Dermis blood vessel endothelial cell (primary cell): ENCODE results near the gene ARL6IP1. TPM values are rescaled to one million over a fixed set of nuclear protein-coding genes. Genes with fewer than 3 reads are reported as not detected.
"Not testable (repeated sequence)": the region's sequence is repeated elsewhere in the genome, so short reads cannot be mapped to it uniquely, and the experiment has no call there.

ENCODE experiments used
- DNase-seq: peaks from one replicate; pipeline ENCODE4 v3.0.0; 2010
- total RNA-seq: library from RNA; depleted of rRNA; stranded (reverse); fragments of >200 nt; gene quantifications from 2 replicates; pipeline ENCODE4 v1.2.3, GENCODE V29; 2014

The ARL6IP1 gene
- total RNA-seq, 1 donor from 2014 or later, result 1,035 TPM

- not testable (repeated sequence) for DNase-seq
These were observed 43.2 kb downstream of the ARL6IP1 start for GRCh38 chr16:18757960-18758660.

- not testable (repeated sequence) for DNase-seq
These were observed 44.7 kb downstream of the ARL6IP1 start for GRCh38 chr16:18756639-18757038.

- not testable (repeated sequence) for DNase-seq
These were observed 58.5 kb downstream of the ARL6IP1 start for GRCh38 chr16:18742870-18743269.

Other genes with a start within 250 kb of the ARL6IP1 start
- gene NOMO2, start 239.5 kb downstream of the ARL6IP1 start, total RNA-seq, result 114 and 206 TPM in 2 replicates
- 1,454 and 3,996 TPM in 2 replicates for gene RPS15A, start 11.2 kb downstream of the ARL6IP1 start, total RNA-seq
- gene SMG1, start 124.9 kb upstream of the ARL6IP1 start, total RNA-seq, result 85.4 and 87.0 TPM in 2 replicates
- 4.4 and 6.5 TPM in 2 replicates for gene TMC7, start 182.4 kb upstream of the ARL6IP1 start, total RNA-seq